Progenitor cell of endocrine pancreas (in vitro differentiated cells): ENCODE results near the gene ANKRD13C. TPM values are rescaled to one million over a fixed set of nuclear protein-coding genes. Genes with fewer than 3 reads are reported as not detected.

Source experiments
- DNase-seq: peaks from one replicate; pipeline ENCODE4 v3.0.0; 2021; ENCODE audit warnings: low spot score; ENCODE audit not compliant: unreplicated experiment
- H3K27ac Mint-ChIP-seq: 2 replicates; pipeline ENCODE4 v1.8.0; 2021; ENCODE audit warnings: mild to moderate bottlenecking, moderate library complexity, mixed read lengths
- H3K27me3 Mint-ChIP-seq: 2 replicates; pipeline ENCODE4 v1.8.0; 2021; ENCODE audit warnings: mixed read lengths
- H3K36me3 Mint-ChIP-seq: 2 replicates; pipeline ENCODE4 v1.8.0; 2022; ENCODE audit warnings: mixed read lengths; ENCODE audit not compliant: insufficient read depth
- H3K4me1 Mint-ChIP-seq: 2 replicates; pipeline ENCODE4 v1.8.0; 2021; ENCODE audit warnings: low read depth, mixed read lengths
- H3K4me3 Mint-ChIP-seq: 2 replicates; pipeline ENCODE4 v1.8.0; 2021; ENCODE audit warnings: low read depth, mild to moderate bottlenecking, moderate library complexity, mixed read lengths
- H3K9me3 Mint-ChIP-seq: 2 replicates; pipeline ENCODE4 v1.8.0; 2021; ENCODE audit warnings: low read depth, mixed read lengths
- CTCF ChIP-seq: fragments of 200-600 bp; sonication (generic); IDR thresholded peaks from one replicate; pipeline ENCODE4 v1.5.0; 2021; ENCODE audit warnings: antibody characterized with exemption, mild to moderate bottlenecking; ENCODE audit not compliant: unreplicated experiment
- total RNA-seq: library from RNA; stranded (reverse); gene quantifications from 2 replicates; pipeline ENCODE4 v1.2.1, GENCODE V29; 2021

The ANKRD13C gene
- total RNA-seq, 1 donor from 2014 or later, result 21.5 TPM

GRCh38 chr1:70293186-70293843 lies 61.2 kb downstream of the ANKRD13C start:
- peaks cover 22% of the 10 kb centered on the region for H3K36me3 Mint-ChIP-seq
- H3K4me1 Mint-ChIP-seq, result peaks cover 2% of the 10 kb centered on the region
- no peaks in the 10 kb centered on the region for H3K9me3 Mint-ChIP-seq
- no peak overlapping the region for H3K4me3 Mint-ChIP-seq
- TF ChIP-seq CTCF, result no peak
- no peaks in the 10 kb centered on the region for H3K27me3 Mint-ChIP-seq
- H3K27ac Mint-ChIP-seq, result no peak overlapping the region
- DNase-seq, result no peak

GRCh38 chr1:70290218-70290617 lies 64.3 kb downstream of the ANKRD13C start:
- Mint-ChIP-seq H3K9me3 (no peaks in the 10 kb centered on the region), H3K27me3 (no peaks in the 10 kb centered on the region), H3K4me3 (no peak overlapping the region), H3K27ac (no peak overlapping the region), H3K36me3 (peaks cover 18% of the 10 kb centered on the region), H3K4me1 (no peaks in the 10 kb centered on the region)
- no peak for TF ChIP-seq CTCF
- DNase-seq, result no peak

DNA sequence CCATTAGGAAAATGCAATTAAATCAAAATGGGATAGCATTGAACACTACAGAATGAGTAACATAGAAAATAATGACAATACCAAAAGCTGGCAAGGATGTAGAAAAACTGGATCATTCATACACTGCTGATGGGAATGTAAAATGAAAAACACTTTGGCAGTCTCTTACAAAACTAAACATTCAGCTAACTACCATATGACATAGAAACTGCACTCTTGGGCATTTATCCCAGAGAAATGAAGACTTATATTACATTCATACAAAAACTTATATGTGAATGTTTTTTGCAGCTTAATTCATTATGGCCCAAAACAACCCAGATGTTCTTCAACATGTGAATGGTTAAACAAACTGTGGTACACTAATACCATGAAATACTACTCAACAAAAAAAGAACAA lies 66.4 kb downstream of the ANKRD13C start:
- TF ChIP-seq CTCF, result no peak
- peaks cover 15% of the 10 kb centered on the region for H3K36me3 Mint-ChIP-seq
- H3K9me3 Mint-ChIP-seq, result no peaks in the 10 kb centered on the region
- no peaks in the 10 kb centered on the region for H3K27me3 Mint-ChIP-seq
- H3K27ac Mint-ChIP-seq, result no peak overlapping the region
- no peak for DNase-seq
- H3K4me1 Mint-ChIP-seq, result no peaks in the 10 kb centered on the region
- no peak overlapping the region for H3K4me3 Mint-ChIP-seq

DNA sequence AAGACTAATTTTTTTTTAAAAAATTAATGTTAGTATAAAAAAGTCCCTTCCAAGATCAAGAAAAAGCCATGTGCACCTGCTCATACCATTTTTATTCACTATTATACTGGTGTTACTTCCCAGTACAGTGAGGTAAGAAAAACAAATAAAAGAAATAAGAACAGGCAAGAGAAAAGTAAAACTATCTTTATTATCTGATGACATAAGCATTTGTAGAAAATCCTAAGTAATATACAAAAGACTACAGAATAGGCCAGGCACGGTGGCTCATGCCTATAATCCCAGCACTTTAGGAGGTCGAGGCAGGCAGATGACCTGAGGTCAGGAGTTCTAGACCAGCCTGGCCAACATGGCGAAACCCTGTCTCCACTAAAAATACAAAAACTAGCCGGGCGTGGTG lies 68.1 kb downstream of the ANKRD13C start:
- no peak for DNase-seq
- Mint-ChIP-seq H3K4me1 (no peaks in the 10 kb centered on the region), H3K36me3 (peaks cover 15% of the 10 kb centered on the region), H3K4me3 (no peak overlapping the region), H3K27me3 (no peaks in the 10 kb centered on the region), H3K9me3 (no peaks in the 10 kb centered on the region), H3K27ac (no peak overlapping the region)
- no peak for TF ChIP-seq CTCF

GRCh38 chr1:70284366-70284765 lies 70.2 kb downstream of the ANKRD13C start:
- Mint-ChIP-seq H3K9me3 (no peaks in the 10 kb centered on the region), H3K27me3 (no peaks in the 10 kb centered on the region), H3K27ac (no peak overlapping the region), H3K4me3 (no peak overlapping the region), H3K36me3 (peaks cover 12% of the 10 kb centered on the region), H3K4me1 (peaks cover 1% of the 10 kb centered on the region)
- no peak for DNase-seq
- TF ChIP-seq CTCF, result no peak
